Skeletal muscle satellite cell (primary cell): ENCODE results near the gene ARMC10. TPM values are rescaled to one million over a fixed set of nuclear protein-coding genes. Genes with fewer than 3 reads are reported as not detected.
"Not testable (repeated sequence)": the region's sequence is repeated elsewhere in the genome, so short reads cannot be mapped to it uniquely, and the experiment has no call there.

ENCODE experiments used
- H3K27me3 ChIP-seq: 2 replicates; pipeline ENCODE4 v1.7.0; 2013; ENCODE audit warnings: low read length; ENCODE audit not compliant: control insufficient read depth, insufficient read depth
- H3K36me3 ChIP-seq: 2 replicates; pipeline ENCODE4 v1.7.0; 2013; ENCODE audit warnings: mild to moderate bottlenecking, control low read depth, low read length; ENCODE audit not compliant: insufficient read depth
- H3K4me1 ChIP-seq: 2 replicates; pipeline ENCODE4 v1.7.0; 2013; ENCODE audit warnings: low read length; ENCODE audit not compliant: control insufficient read depth, insufficient read depth
- H3K4me2 ChIP-seq: 2 replicates; pipeline ENCODE4 v1.7.0; 2013; ENCODE audit warnings: mild to moderate bottlenecking, low read length
- H3K4me3 ChIP-seq: 2 replicates; pipeline ENCODE4 v1.7.0; 2013; ENCODE audit warnings: low read length
- H3K9ac ChIP-seq: 2 replicates; pipeline ENCODE4 v1.7.0; 2013; ENCODE audit warnings: mild to moderate bottlenecking, low read depth, low read length, moderate library complexity
- H3K9me3 ChIP-seq: replicated peaks from 2 replicates; pipeline ENCODE4 v1.7.0; 2013; ENCODE audit warnings: mild to moderate bottlenecking, control low read depth, low read length
- total RNA-seq: library from RNA; depleted of rRNA; stranded (reverse); fragments of >200 nt; gene quantifications from 2 replicates; pipeline ENCODE4 v1.2.3, GENCODE V29; 2012; rRNA removed

The ARMC10 gene
- total RNA-seq = 29.7 and 32.5 TPM in 2 replicates

GRCh38 chr7:103074519-103075336 lies at the start of gene ARMC10, which contains the start of gene FBXL13:
Gene ARMC10, plus strand, starts transcription at chr7:103075140. Its CDS starts 133 bp downstream, at chr7:103075273.
Gene FBXL13, minus strand, starts transcription at chr7:103074796.
- H3K27me3 ChIP-seq = no peaks in the 10 kb centered on the region
- H3K9me3 ChIP-seq = no peaks in the 10 kb centered on the region
- H3K4me3 ChIP-seq = peak within 1 kb of the TSS; percentile 94
- no peaks in the 10 kb centered on the region for H3K36me3 ChIP-seq
- H3K4me1 ChIP-seq = peaks cover 13% of the 10 kb centered on the region
- peak within 1 kb of the TSS; percentile 96 for H3K4me2 ChIP-seq
- H3K9ac ChIP-seq = peak within 1 kb of the TSS; percentile 86

DNA sequence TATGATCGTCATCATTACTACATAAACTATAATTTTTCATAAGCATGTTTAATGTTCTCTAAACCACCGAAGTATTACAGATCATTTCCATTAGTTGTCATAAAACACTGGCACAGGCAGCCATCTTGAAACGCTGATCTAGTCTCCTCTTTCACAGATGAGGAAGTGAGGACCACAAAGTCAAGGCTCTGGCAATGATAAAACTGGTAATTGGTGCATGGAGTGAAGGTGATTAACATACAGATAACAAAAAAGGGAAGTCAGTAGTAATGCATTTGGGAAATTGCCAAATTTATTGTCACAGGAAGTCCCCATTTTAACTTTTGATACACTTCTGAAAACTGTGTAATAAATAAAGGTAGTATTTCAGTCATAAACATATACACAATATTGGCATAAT lies 49.6 kb upstream of the ARMC10 start:
- Histone ChIP-seq H3K36me3 (no peaks in the 10 kb centered on the region), H3K4me3 (no peak overlapping the region), H3K27me3 (no peaks in the 10 kb centered on the region), H3K4me1 (no peaks in the 10 kb centered on the region), H3K9me3 (no peaks in the 10 kb centered on the region), H3K4me2 (no peak overlapping the region), H3K9ac (no peak overlapping the region)

DNA sequence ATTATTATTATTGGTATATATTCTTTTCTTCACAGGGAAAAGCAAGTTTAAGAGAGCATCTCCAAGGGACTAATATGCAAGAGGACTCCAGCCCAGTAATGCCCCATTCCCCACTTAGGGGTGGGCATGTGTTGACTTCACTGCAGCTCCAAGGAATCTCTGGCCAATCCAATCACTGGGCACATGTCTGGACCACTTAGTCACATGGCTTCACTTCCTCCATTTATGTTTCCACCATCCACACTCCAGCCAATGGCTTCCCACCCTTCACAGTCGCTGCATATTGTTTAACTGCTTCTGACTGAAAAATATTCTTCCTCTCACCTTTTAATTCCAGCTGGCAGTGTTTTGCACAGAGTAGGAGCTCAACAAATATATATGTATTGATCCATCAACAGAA lies 43.9 kb upstream of the ARMC10 start:
- H3K9me3 ChIP-seq = no peaks in the 10 kb centered on the region
- no peaks in the 10 kb centered on the region for H3K36me3 ChIP-seq
- H3K9ac ChIP-seq = no peak overlapping the region
- no peak overlapping the region for H3K4me3 ChIP-seq
- H3K27me3 ChIP-seq = no peaks in the 10 kb centered on the region
- no peak overlapping the region for H3K4me2 ChIP-seq
- no peaks in the 10 kb centered on the region for H3K4me1 ChIP-seq

- no peak overlapping the region for H3K9ac ChIP-seq
- no peaks in the 10 kb centered on the region for H3K9me3 ChIP-seq
- H3K4me3 ChIP-seq = no peak overlapping the region
- H3K4me1 ChIP-seq = no peaks in the 10 kb centered on the region
- H3K4me2 ChIP-seq = no peak overlapping the region
- H3K27me3 ChIP-seq = no peaks in the 10 kb centered on the region
- no peaks in the 10 kb centered on the region for H3K36me3 ChIP-seq
Observed at GRCh38 chr7:103031781-103032180, 43.2 kb upstream of the ARMC10 start.

- not testable (repeated sequence) for H3K4me1 ChIP-seq
Observed at GRCh38 chr7:103034318-103034717, 40.6 kb upstream of the ARMC10 start.

DNA sequence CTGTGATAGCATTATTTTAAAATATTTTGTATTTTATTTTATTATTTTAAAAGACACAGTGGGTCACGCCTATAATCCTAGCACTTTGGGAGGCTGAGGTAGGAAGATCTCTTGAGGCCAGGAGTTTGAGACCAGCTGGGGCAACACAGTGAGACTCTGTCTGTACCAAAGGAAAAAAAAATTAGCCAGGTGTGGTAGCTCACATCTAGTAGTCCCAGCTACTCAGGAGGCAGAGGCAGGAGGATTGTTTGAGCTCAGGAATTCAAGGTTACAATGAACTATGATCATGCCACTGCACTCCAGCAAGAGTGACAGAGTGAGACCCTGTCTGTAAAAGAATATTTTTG lies 37.5 kb upstream of the ARMC10 start:
- Histone ChIP-seq H3K9me3 (no peaks in the 10 kb centered on the region), H3K4me3 (no peak overlapping the region), H3K36me3 (no peaks in the 10 kb centered on the region), H3K27me3 (no peaks in the 10 kb centered on the region), H3K4me1 (no peaks in the 10 kb centered on the region), H3K4me2 (no peak overlapping the region), H3K9ac (no peak overlapping the region)

More at GRCh38 chr7:103034318-103034717, 40.6 kb upstream of the ARMC10 start:
- not testable (repeated sequence) for H3K9me3 ChIP-seq, H3K4me3 ChIP-seq, H3K27me3 ChIP-seq, H3K4me2 ChIP-seq, H3K9ac ChIP-seq, H3K36me3 ChIP-seq

DNA sequence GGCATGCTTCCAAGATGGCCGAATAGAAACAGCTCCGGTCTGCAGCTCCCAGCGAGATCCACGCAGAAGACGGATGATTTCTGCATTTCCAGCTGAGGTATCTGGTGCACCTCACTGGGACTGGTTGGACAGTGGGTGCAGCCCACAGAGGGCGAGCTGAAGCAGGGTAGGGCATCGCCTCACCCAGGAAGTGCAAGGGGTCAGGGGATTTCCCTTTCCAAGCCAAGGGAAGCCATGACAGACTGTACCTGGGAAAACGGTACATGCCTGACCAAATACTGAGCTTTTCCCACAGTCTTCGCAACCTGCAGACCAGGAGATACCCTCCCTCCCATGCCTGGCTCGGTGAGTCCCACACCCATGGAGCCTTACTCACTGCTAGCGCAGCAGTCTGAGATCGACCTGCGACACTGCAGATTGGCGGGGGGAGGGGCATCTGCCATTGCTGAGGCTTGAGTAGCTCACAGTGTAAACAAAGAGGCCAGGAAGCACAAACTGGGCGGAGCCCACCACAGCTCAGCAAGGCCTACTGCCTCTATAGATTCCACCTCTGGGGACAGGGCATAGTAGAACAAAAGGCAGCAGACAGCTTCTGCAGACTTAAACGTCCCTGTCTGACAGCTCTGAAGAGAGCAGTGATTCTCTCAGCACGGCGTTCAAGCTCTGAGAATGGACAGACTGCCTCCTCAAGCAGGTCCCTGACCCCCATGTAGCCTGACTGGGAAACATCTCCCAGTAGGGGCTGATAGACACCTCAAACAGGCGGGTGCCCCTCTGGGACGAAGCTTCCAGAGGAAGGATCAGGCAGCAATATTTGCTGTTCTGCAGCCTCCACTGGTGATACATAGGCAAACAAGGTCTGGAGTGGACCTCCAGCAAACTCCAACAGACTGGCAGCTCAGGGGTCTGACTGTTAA lies 36.9 kb upstream of the ARMC10 start:
- H3K9ac ChIP-seq, H3K4me1 ChIP-seq, H3K9me3 ChIP-seq, H3K4me3 ChIP-seq, H3K36me3 ChIP-seq, H3K27me3 ChIP-seq, H3K4me2 ChIP-seq: not testable (repeated sequence)

- H3K9ac ChIP-seq, H3K9me3 ChIP-seq, H3K27me3 ChIP-seq: not testable (repeated sequence)
Observed at GRCh38 chr7:103041815-103042214, 33.1 kb upstream of the ARMC10 start.

GRCh38 chr7:103048833-103049232 lies 26.1 kb upstream of the ARMC10 start:
- Histone ChIP-seq H3K4me2 (no peak overlapping the region), H3K4me1 (no peaks in the 10 kb centered on the region), H3K27me3 (no peaks in the 10 kb centered on the region), H3K4me3 (no peak overlapping the region), H3K9me3 (peaks cover 4% of the 10 kb centered on the region), H3K9ac (no peak overlapping the region), H3K36me3 (no peaks in the 10 kb centered on the region)

More at GRCh38 chr7:103041815-103042214, 33.1 kb upstream of the ARMC10 start:
- H3K4me1 ChIP-seq, H3K36me3 ChIP-seq, H3K4me3 ChIP-seq, H3K4me2 ChIP-seq: not testable (repeated sequence)

GRCh38 chr7:103051519-103051918 lies 23.4 kb upstream of the ARMC10 start:
- H3K4me1 ChIP-seq = no peaks in the 10 kb centered on the region
- no peak overlapping the region for H3K9ac ChIP-seq
- H3K36me3 ChIP-seq = no peaks in the 10 kb centered on the region
- H3K4me2 ChIP-seq = no peak overlapping the region
- no peaks in the 10 kb centered on the region for H3K27me3 ChIP-seq
- peaks cover 4% of the 10 kb centered on the region for H3K9me3 ChIP-seq
- H3K4me3 ChIP-seq = no peak overlapping the region

DNA sequence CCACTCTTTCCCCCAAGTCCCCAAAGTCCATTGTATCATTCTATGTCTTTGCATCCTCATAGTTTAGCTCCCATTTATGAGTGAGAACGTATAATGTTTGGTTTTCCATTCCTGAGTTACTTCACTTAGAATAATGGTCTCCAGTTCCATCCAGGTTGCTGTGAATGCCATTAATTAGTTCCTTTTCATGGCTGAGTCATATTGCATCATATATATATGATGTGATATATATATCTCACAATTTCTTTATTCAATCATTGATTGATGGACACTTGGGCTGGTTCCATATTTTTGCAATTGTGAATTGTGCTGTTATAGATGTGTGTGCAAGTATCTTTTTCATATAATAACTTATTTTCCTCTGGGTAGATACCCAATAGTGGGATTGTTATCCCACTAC lies 18.9 kb upstream of the ARMC10 start:
- not testable (repeated sequence) for H3K27me3 ChIP-seq, H3K9me3 ChIP-seq, H3K4me1 ChIP-seq, H3K36me3 ChIP-seq, H3K9ac ChIP-seq, H3K4me2 ChIP-seq, H3K4me3 ChIP-seq
